HG02610 (cell line): ENCODE data around the gene CCL4L2.
"Not testable (repeated sequence)": the region's sequence is repeated elsewhere in the genome, so short reads cannot be mapped to it uniquely, and the experiment has no call there.

Experiments
- ATAC-seq: cut with Tn5 transposase; IDR thresholded peaks from one replicate; pipeline ENCODE4 v1.9.1; 2021; ENCODE audit warnings: mild to moderate bottlenecking, moderate library complexity; ENCODE audit not compliant: unreplicated experiment

Gene CCL4L2

GRCh38 chr17:36194832-36195433 is 15.9 kb upstream of the CCL4L2 start:
- not testable (repeated sequence) for ATAC-seq

- ATAC-seq, result no peak
Measured at GRCh38 chr17:36195434-36196130, 15.3 kb upstream of the CCL4L2 start.

GRCh38 chr17:36196131-36196486 is 14.8 kb upstream of the CCL4L2 start:
- ATAC-seq, result no peak

- peak; percentile 31 for ATAC-seq
Measured at GRCh38 chr17:36197387-36197703, 13.5 kb upstream of the CCL4L2 start.

GRCh38 chr17:36198831-36199465 is 11.9 kb upstream of the CCL4L2 start:
- ATAC-seq, result peak; percentile 17

GRCh38 chr17:36201102-36201501 is 9.8 kb upstream of the CCL4L2 start:
- ATAC-seq, result not testable (repeated sequence)

GRCh38 chr17:36201506-36201905 is 9.4 kb upstream of the CCL4L2 start:
- ATAC-seq, result not testable (repeated sequence)

- no peak for ATAC-seq
Measured at GRCh38 chr17:36203335-36203734, 7.5 kb upstream of the CCL4L2 start.

GRCh38 chr17:36204724-36205500 is 6.0 kb upstream of the CCL4L2 start:
- no peak for ATAC-seq

- peak; percentile 32 for ATAC-seq
Measured at GRCh38 chr17:36205637-36206485, 5.0 kb upstream of the CCL4L2 start.

GRCh38 chr17:36206486-36206821 is 4.4 kb upstream of the CCL4L2 start:
- not testable (repeated sequence) for ATAC-seq

GRCh38 chr17:36207383-36207782 is 3.5 kb upstream of the CCL4L2 start:
- not testable (repeated sequence) for ATAC-seq

- no peak for ATAC-seq
Measured at GRCh38 chr17:36209575-36209974, 1.3 kb upstream of the CCL4L2 start.

GRCh38 chr17:36211484-36212271 is 815 bp downstream of the CCL4L2 start:
- ATAC-seq, result not testable (repeated sequence)

- no peak for ATAC-seq
Measured at GRCh38 chr17:36212272-36212605, 1.4 kb downstream of the CCL4L2 start.

GRCh38 chr17:36212966-36213365 is 2.1 kb downstream of the CCL4L2 start:
- ATAC-seq, result no peak

- no peak for ATAC-seq
Measured at GRCh38 chr17:36213695-36214094, 2.8 kb downstream of the CCL4L2 start.

GRCh38 chr17:36214918-36215317 is 4.1 kb downstream of the CCL4L2 start:
- no peak for ATAC-seq

- ATAC-seq, result not testable (repeated sequence)
Measured at GRCh38 chr17:36215406-36216308, 4.8 kb downstream of the CCL4L2 start.
